HepG2 (cell line): ENCODE data around the gene RPP21.

Experiments used
- NFRKB ChIP-seq: fragments of 450-650 bp; IDR thresholded peaks from 2 replicates; pipeline ENCODE4 v1.6.1; 2017
- ZBTB1 ChIP-seq: sonication (generic); formaldehyde crosslinking; IDR thresholded peaks from 2 replicates; pipeline ENCODE4 v1.4.0; 2020; ENCODE audit warnings: missing genetic modification reagents, borderline replicate concordance
- ZFX ChIP-seq: sonication (generic); formaldehyde crosslinking; IDR thresholded peaks from 2 replicates; pipeline ENCODE4 v1.4.0; 2020; ENCODE audit warnings: mild to moderate bottlenecking, low read depth, missing genetic modification reagents, moderate library complexity
- ZNF772 ChIP-seq: sonication (generic); formaldehyde crosslinking; IDR thresholded peaks from 2 replicates; pipeline ENCODE4 v1.5.0; 2020; ENCODE audit warnings: mild to moderate bottlenecking, missing genetic modification reagents

DNA sequence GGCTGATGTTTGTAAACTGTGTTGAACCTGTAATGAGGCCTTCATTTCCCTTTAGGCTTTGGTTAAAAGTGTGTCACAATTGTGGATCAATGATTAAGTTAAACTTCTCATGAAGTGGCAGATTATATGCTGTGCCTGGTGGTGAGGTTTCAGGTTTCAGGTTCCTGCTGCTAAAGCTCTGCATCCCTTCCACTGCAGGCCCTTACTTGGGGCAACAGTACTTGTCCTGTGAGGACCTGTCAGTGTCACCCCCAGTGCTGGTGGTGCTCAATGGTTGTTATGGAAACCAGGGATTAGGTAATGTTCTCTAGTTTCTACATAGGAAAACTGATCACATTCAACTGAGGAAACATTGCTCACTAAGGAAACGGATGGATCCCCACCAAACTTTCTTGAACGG is 18.5 kb downstream of the RPP21 start:
- no peak for TF ChIP-seq ZNF772 (CRISPR knock-in tag)
- no peak for TF ChIP-seq ZFX (CRISPR knock-in tag)
- TF ChIP-seq ZBTB1 (CRISPR knock-in tag), result no peak
- no peak for TF ChIP-seq NFRKB
